Measurements from ENCODE around the gene RFX2. TPM values are rescaled to one million over a fixed set of nuclear protein-coding genes. Genes with fewer than 3 reads are reported as not detected.
A peak's percentile ranks its signal among the peaks of the same experiment; 100 is the strongest.

RFX2 gene
- total and polyA plus RNA-seq, 9 of the 15 experiments (the other 6 are each of a cell fraction or from before 2014, with no cell fraction given) = 3.6 to 18.7 (median 8.7) TPM

DNA sequence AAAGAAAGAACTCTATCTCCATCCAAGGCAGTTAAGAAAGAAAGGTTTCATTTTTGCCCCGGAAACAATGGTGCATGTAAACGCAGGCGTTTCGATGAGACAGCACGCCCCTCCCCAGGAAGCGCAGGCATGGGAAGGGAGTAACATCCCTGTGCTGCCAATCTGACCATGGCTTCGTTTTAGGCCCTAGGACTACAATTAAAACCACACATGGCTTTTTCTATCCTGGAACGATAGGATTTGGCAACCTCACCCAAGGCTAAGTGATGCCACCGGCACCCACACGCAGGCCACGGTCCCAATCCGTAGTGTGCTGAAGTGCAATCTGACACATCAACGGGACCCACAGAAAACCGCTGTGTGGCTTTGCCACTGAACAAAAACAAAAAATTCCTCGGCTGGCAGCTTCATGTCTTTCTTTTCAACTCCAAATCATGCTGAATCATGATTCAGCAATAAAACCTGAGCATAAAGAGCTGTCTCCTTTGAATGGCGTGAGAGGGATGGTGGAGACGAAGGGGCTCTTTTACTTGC lies 156.6 kb downstream of the RFX2 start (continued):
- no peak for TF ChIP-seq MED1 (CRISPR knock-in tag; IDR thresholded peaks at IDR 0.05; ENCODE audit: borderline replicate concordance)
- 0 out of 2 replicates have a peak, but pooled peaks have one; percentile 13 for TF ChIP-seq ZNF75A (CRISPR knock-in tag; IDR thresholded peaks at IDR 0.05)
- TF ChIP-seq, protein P1, sequence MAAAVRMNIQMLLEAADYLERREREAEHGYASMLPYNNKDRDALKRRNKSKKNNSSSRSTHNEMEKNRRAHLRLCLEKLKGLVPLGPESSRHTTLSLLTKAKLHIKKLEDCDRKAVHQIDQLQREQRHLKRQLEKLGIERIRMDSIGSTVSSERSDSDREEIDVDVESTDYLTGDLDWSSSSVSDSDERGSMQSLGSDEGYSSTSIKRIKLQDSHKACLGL (CRISPR knock-in tag; IDR thresholded peaks at IDR 0.05; ENCODE audit: borderline replicate concordance, poor library complexity, severe bottlenecking) = no peak
- no peak for TF ChIP-seq SAP30 (IDR thresholded peaks at IDR 0.05; ENCODE audit: borderline replicate concordance, insufficient read depth, low read depth, low read length, poor library complexity, severe bottlenecking)
- TF ChIP-seq, protein P2, sequence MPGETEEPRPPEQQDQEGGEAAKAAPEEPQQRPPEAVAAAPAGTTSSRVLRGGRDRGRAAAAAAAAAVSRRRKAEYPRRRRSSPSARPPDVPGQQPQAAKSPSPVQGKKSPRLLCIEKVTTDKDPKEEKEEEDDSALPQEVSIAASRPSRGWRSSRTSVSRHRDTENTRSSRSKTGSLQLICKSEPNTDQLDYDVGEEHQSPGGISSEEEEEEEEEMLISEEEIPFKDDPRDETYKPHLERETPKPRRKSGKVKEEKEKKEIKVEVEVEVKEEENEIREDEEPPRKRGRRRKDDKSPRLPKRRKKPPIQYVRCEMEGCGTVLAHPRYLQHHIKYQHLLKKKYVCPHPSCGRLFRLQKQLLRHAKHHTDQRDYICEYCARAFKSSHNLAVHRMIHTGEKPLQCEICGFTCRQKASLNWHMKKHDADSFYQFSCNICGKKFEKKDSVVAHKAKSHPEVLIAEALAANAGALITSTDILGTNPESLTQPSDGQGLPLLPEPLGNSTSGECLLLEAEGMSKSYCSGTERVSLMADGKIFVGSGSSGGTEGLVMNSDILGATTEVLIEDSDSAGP (CRISPR knock-in tag; IDR thresholded peaks at IDR 0.05) = no peak
- peak; percentile 92 for TF ChIP-seq BACH1 (tag; IDR thresholded peaks at IDR 0.05)
- TF ChIP-seq, protein P3, sequence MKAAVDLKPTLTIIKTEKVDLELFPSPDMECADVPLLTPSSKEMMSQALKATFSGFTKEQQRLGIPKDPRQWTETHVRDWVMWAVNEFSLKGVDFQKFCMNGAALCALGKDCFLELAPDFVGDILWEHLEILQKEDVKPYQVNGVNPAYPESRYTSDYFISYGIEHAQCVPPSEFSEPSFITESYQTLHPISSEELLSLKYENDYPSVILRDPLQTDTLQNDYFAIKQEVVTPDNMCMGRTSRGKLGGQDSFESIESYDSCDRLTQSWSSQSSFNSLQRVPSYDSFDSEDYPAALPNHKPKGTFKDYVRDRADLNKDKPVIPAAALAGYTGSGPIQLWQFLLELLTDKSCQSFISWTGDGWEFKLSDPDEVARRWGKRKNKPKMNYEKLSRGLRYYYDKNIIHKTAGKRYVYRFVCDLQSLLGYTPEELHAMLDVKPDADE (conservative IDR thresholded peaks at IDR 0.05; ENCODE audit: control insufficient read depth, low read depth, low read length) = no peak
- peak; percentile 37; the same call in 1 of the 2 replicates for TF ChIP-seq CXXC5 (CRISPR knock-in tag; IDR thresholded peaks at IDR 0.05)
- TF ChIP-seq, protein P4, sequence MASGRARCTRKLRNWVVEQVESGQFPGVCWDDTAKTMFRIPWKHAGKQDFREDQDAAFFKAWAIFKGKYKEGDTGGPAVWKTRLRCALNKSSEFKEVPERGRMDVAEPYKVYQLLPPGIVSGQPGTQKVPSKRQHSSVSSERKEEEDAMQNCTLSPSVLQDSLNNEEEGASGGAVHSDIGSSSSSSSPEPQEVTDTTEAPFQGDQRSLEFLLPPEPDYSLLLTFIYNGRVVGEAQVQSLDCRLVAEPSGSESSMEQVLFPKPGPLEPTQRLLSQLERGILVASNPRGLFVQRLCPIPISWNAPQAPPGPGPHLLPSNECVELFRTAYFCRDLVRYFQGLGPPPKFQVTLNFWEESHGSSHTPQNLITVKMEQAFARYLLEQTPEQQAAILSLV (tag; IDR thresholded peaks at IDR 0.05) = no peak
- TF ChIP-seq, protein P5, sequence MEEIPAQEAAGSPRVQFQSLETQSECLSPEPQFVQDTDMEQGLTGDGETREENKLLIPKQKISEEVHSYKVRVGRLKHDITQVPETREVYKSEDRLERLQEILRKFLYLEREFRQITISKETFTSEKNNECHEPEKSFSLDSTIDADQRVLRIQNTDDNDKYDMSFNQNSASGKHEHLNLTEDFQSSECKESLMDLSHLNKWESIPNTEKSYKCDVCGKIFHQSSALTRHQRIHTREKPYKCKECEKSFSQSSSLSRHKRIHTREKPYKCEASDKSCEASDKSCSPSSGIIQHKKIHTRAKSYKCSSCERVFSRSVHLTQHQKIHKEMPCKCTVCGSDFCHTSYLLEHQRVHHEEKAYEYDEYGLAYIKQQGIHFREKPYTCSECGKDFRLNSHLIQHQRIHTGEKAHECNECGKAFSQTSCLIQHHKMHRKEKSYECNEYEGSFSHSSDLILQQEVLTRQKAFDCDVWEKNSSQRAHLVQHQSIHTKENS (CRISPR knock-in tag; IDR thresholded peaks at IDR 0.05) = no peak
- TF ChIP-seq ZNF583 (CRISPR knock-in tag; IDR thresholded peaks at IDR 0.05) = 0 out of 2 replicates have a peak, but pooled peaks have one; percentile 12
- TF ChIP-seq, protein P6, sequence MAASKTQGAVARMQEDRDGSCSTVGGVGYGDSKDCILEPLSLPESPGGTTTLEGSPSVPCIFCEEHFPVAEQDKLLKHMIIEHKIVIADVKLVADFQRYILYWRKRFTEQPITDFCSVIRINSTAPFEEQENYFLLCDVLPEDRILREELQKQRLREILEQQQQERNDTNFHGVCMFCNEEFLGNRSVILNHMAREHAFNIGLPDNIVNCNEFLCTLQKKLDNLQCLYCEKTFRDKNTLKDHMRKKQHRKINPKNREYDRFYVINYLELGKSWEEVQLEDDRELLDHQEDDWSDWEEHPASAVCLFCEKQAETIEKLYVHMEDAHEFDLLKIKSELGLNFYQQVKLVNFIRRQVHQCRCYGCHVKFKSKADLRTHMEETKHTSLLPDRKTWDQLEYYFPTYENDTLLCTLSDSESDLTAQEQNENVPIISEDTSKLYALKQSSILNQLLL (CRISPR knock-in tag; IDR thresholded peaks at IDR 0.05; ENCODE audit: borderline replicate concordance) = no peak
- no peak for TF ChIP-seq PTRF (tag; IDR thresholded peaks at IDR 0.05)
- no peak for TF ChIP-seq DIDO1 (tag; IDR thresholded peaks at IDR 0.05; ENCODE audit: low read depth)
- TF ChIP-seq, protein P7, sequence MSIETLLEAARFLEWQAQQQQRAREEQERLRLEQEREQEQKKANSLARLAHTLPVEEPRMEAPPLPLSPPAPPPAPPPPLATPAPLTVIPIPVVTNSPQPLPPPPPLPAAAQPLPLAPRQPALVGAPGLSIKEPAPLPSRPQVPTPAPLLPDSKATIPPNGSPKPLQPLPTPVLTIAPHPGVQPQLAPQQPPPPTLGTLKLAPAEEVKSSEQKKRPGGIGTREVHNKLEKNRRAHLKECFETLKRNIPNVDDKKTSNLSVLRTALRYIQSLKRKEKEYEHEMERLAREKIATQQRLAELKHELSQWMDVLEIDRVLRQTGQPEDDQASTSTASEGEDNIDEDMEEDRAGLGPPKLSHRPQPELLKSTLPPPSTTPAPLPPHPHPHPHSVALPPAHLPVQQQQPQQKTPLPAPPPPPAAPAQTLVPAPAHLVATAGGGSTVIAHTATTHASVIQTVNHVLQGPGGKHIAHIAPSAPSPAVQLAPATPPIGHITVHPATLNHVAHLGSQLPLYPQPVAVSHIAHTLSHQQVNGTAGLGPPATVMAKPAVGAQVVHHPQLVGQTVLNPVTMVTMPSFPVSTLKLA (conservative IDR thresholded peaks at IDR 0.05) = 0 out of 4 replicates have a peak, but pooled peaks of 1 of the 2 experiments have one; percentile 18
- TF ChIP-seq ZFP1 (CRISPR knock-in tag; IDR thresholded peaks at IDR 0.05) = no peak
- no peak for TF ChIP-seq SMC3 (conservative IDR thresholded peaks at IDR 0.05; ENCODE audit: insufficient read depth, low read depth, low read length)
